Activated naive CD4-positive, alpha-beta T cell treated with anti-CD3 and anti-CD28 coated beads, Interleukin-2, amount 50 U/mL, for 16 hours (primary cell): ENCODE results near the gene LAMP5.

ENCODE experiments used
- DNase-seq: peaks from one replicate; pipeline ENCODE4 v3.0.0-alpha.2; 2020

LAMP5 gene

GRCh38 chr20:9514461-9515213 lies at the start of gene LAMP5:
LAMP5 (plus strand) TSS chr20:9514590; CDS start chr20:9514853, 263 bp downstream.
- DNase-seq: no peak

DNA sequence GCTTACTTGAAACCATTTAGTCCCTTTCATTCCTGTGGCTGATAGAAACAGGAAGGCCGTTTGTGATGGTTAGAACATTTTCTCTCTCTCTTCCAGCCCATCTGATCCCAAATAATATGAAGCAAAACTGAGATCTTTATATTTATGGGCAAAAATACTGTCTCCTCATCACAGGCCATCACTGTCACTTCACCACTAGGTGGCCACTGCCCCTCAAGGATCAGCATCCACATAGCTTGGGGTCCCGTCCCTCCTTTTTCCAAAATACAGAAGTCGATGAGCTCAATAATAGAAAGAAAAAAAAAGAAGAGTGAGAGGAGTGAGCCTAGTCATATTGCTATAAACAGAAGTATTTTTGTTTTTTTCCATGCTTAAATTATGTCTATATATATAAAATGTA lies 46.4 kb upstream of the LAMP5 start:
- DNase-seq: no peak

DNA sequence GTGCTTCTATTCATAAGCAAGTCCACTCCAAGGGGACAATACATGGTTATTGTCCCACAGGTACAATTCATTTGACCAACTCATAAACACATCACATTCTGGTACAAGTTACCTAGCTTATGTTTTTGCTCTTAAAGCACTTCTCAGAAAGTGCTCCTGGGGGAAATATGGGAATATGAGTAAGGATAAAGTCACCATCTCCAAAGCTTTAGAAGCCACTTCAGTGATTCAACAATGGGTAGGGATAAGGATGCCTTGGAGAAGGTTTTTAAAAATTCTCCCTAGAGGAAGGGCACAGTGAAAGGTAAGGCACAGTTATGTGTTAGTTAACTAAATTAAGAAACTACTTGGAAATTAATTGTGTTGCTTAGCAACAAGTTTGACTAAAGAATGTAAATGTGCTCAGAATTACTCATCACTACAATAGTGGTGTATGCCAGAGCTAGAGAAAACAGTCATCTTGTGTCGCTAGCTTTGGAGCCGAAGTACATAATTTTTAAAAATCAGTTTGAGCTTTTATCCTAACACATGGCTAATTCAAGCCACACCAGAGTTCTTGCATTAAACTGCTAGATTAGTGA lies 39.5 kb upstream of the LAMP5 start:
- no peak for DNase-seq

GRCh38 chr20:9475456-9475855 lies 38.9 kb upstream of the LAMP5 start:
- DNase-seq: no peak

DNA sequence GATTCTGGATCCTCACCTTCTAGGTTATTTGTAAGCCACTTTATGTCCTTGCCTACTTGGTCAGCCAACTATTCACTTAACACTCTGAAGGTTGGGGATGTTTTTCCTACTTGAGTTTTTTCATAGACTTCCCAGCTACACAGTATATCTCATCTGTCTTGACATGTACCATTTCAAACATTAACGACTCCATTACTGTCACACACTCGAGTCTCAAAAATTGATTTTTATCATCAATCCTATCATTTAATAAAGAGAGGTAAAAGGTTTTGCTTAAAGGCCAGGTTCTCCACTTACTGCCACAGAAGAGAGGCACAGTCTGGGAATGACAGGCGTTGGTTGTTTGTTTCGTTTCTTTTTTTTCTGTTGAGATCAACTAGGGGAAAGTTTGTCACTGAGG lies 38.2 kb upstream of the LAMP5 start:
- DNase-seq: no peak

GRCh38 chr20:9476637-9477036 lies 37.8 kb upstream of the LAMP5 start:
- DNase-seq: no peak

- DNase-seq: no peak
Measured at GRCh38 chr20:9478771-9479170, 35.6 kb upstream of the LAMP5 start.

DNA sequence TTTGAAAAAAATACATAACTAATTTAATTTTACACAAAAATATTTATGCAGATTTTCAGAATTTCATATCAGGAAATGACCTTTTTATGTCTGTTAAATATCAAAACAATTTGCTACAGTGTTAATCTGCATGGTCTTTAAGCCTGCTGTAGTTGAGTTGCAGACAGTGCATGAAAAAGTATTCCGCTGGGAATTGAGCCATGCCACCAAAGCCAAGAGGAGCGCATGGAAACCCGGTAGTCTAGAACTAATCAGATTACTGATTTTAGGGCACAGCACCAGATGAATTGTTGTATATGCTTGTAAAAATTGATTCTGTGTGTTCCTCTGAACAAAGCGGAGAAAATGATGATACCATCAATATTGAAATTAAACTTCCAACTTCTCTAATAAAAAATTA lies 34.3 kb upstream of the LAMP5 start:
- no peak for DNase-seq

- no peak for DNase-seq
Measured at GRCh38 chr20:9482180-9482579, 32.2 kb upstream of the LAMP5 start.

DNA sequence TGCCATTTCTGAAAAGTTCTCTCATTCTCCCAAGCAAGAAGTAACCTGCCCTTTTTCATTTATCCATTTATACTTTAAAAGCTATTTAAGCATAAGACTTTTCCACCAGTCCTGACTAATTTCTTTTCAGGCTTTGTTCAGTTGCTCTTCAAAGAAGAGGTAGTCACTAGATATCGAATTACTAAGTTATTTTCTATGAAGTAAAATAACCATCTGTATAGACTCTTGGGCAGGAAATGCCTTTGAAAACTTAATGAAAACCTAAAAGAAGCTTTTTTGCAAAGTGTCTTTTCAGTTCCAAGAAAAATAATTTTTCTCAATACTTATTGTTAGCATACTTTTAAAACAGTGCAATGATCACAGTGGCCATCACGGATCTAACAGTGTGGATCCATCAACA lies 31.3 kb upstream of the LAMP5 start:
- no peak for DNase-seq

- DNase-seq: no peak
Measured at GRCh38 chr20:9485614-9486340, 28.6 kb upstream of the LAMP5 start.

DNA sequence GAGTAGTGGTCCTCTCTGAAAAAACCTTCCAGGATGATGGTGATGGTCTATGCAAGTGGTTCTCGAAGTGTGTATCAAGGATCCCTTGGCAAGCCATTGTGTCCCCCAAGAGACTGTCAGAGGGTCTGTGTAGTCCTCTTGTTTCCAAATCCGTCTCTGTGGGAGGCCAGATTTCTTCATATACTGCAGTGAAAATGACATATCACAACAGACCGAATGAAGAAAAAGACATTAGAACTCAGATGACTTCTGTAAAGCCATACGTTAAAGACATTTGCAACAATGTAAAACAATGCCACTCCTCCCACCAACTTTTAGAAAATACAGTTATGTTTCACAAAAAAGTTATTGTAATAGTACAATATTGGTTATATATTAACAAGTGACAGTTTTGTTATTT lies 27.2 kb upstream of the LAMP5 start:
- DNase-seq: no peak

DNA sequence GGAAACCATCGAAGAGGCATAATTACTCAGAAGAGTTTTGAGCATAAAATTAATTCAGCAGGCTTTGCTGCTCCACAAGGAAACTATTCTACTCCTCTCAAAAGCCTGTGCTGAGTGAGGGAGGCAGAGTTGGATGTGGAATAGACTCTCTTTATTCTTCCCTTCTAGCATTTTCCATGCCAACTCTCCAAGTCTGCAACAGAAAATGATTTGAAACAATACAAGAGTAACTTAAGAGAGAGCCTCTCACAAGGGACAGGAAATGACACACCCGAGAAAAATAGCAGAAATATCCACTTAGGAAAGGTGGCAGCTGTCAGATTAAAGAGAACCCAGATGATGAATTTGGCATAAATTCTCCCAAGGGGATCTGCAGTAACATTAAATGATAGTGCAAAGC lies 26.3 kb upstream of the LAMP5 start:
- DNase-seq: no peak

- DNase-seq: no peak
Measured at GRCh38 chr20:9490161-9490560, 24.2 kb upstream of the LAMP5 start.

GRCh38 chr20:9490631-9491030 lies 23.8 kb upstream of the LAMP5 start:
- no peak for DNase-seq

DNA sequence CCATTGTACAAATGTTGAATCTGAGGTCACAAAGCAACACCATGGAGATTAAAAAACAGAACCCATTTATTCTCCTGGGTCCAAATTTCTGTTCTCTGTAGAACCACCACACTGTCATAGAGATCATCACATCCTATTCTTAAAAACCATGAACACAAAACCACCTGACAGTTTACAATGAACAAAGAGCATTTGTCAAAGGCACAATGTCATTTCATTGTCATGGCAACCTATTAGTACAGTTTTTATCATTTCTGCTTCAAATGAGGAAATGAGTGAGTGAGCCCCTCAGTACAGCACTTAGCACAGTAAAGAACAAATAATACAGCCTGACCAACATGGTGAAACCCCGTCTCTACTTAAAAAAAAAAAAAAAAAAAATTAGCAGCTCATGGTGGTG lies 23.1 kb upstream of the LAMP5 start:
- DNase-seq: no peak

- DNase-seq: no peak
Measured at GRCh38 chr20:9492067-9492466, 22.3 kb upstream of the LAMP5 start.

- no peak for DNase-seq
Measured at GRCh38 chr20:9493803-9494202, 20.6 kb upstream of the LAMP5 start.

DNA sequence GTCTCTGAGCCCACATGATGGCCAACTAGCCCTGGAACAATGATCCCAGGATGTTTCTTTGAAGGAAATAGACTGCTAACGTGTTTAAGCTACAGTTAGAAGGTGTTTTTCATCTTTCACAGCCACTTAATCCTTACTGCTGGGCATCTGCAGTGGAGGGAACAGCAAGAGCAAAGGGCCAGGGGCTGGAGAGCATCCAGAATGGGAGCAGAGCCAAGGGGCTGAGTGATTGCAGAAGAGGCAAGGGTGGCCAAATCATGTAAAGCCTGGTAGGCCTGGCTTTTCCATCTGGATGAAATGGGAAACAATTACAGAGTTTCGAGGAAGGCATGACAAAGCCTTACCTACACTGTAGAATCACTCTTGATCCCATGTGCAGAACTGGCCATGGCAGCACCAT lies 18.7 kb upstream of the LAMP5 start:
- DNase-seq: no peak

DNA sequence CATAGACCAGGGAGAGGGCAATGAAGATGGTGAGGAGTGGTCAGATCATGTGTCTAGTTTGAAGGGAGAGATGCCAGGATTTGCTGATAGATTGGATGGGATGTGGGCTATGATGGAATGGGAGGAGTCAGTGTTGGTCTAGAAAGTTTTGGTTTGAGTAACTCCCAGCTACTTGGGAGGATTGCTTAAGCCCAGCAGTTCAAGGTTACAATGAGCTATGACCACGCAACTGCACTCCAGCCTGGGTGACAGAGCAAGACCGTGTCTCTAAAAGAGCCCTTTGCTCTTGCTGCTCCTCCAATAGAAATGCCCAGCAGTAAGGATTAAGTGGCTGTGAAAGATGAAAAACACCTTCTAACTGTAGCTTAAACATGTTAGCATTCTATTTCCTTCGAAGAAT lies 18.2 kb upstream of the LAMP5 start:
- DNase-seq: no peak

- DNase-seq: no peak
Measured at GRCh38 chr20:9498322-9498721, 16.1 kb upstream of the LAMP5 start.

- no peak for DNase-seq
Measured at GRCh38 chr20:9499126-9499899, 15.1 kb upstream of the LAMP5 start.

DNA sequence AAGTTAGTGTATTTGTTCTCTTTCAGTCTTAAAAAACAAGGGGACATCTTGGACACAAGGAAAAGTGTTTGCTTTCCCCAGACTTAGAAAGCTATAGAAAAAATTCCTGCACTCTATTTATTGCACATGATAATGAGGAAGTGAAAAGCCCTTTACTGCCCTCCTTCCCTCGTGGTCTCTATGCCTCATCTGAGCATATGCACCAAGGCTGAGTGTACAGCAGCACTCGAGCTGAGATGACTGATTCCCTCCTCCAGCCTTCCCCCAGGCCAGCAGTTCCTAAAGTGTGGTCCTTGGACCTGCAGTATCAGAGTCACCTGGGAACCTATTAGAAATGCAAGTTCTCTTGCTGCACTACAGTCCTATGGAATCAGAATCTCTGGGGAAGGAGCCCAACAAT lies 14.3 kb upstream of the LAMP5 start:
- no peak for DNase-seq

GRCh38 chr20:9501473-9501872 lies 12.9 kb upstream of the LAMP5 start:
- no peak for DNase-seq
